ENCODE data around the gene TMEM63B. TPM values are rescaled to one million over a fixed set of nuclear protein-coding genes. Genes with fewer than 3 reads are reported as not detected.

TMEM63B gene
- total RNA-seq, 4 donors from 2014 or later: 27.2 to 71.9 (median 43.7) TPM

DNA sequence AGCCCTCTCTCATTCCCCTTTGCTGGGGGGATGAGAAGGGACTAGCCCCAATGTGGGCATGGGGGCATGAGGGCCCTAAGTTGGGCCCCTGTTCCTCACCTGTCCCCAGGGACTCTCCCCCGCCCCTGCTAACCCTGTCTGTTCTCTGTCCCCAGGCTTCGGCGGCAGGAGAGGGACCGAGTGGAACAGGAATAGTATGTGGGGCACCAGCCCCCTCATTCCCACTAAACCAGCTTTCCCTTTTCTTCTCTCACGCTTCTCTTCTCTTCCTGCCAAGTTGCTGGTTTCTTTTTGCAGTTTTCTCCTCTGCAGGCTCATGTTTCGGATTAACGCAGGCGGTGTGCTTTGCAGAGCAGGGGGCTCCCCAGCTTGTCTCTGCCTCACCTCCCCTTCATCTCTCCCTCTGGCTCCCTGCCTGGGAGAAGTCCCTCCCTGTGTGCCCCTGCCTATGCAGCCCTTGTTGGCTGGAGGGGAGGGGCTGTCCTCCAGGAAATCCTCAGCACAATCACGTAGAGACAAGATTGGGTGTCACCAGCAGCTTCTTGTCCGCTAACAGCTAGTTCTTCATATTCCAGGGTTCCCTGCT is 7.9 kb downstream of the TMEM63B start:
- no peak for ATAC-seq
- Histone ChIP-seq H3K27ac (no peak overlapping the region), H3K4me3 (no peak overlapping the region), H3K9me3 (no peaks in the 10 kb centered on the region), H3K4me1 (peaks cover 12 to 21% of the 10 kb centered on the region in 2 donors), H3K36me3 (peaks cover 0 to 56% of the 10 kb centered on the region in 2 donors), H3K27me3 (no peaks in the 10 kb centered on the region)
- no peak for TF ChIP-seq POLR2A (IDR thresholded peaks at IDR 0.05)
- TF ChIP-seq CTCF (IDR thresholded peaks at IDR 0.05 in 4 of 5, conservative IDR thresholded peaks at IDR 0.05 in 1 of 5): no peak
- in situ Hi-C loops (cut with MboI; ENCODE audit: low sequenced_read_pairs in 4 of 4): no loop called here
- intact Hi-C loops (cut with DNase I; ENCODE audit: low total_unique reads): no loop called here
- DNase-seq: no peak

DNA sequence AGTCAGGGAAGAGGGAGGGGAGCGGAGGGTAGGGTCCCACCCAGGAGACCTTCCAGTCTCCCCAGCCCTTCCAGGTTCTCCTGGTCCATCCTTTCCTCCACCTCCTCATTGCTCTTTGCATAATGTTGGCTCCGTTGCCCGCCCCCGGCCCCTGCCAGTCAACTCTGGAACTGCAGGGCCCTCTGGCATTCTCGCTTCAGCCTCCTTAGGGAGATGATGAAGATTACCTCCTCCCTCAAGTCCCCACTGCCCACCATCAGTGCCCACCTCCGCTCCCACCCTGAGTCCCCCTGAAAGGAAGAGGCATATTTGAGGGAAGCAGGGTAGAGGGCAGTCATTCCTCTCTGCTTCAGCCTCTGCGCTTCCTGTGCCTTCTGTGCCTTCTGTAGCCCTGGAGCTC is 8.5 kb downstream of the TMEM63B start:
- H3K36me3 ChIP-seq: peaks cover 0 to 62% of the 10 kb centered on the region in 2 donors
- no peak for ATAC-seq
- no peak overlapping the region for H3K27ac ChIP-seq
- intact Hi-C loops (cut with DNase I; ENCODE audit: low total_unique reads): no loop called here
- no peak overlapping the region for H3K4me3 ChIP-seq
- in situ Hi-C loops (cut with MboI; ENCODE audit: low sequenced_read_pairs in 4 of 4): no loop called here
- H3K27me3 ChIP-seq: no peaks in the 10 kb centered on the region
- peaks cover 12 to 21% of the 10 kb centered on the region in 2 donors for H3K4me1 ChIP-seq
- DNase-seq: no peak
- no peak for TF ChIP-seq CTCF (IDR thresholded peaks at IDR 0.05 in 4 of 5, conservative IDR thresholded peaks at IDR 0.05 in 1 of 5)
- TF ChIP-seq POLR2A (IDR thresholded peaks at IDR 0.05): no peak
- H3K9me3 ChIP-seq: no peaks in the 10 kb centered on the region

DNA sequence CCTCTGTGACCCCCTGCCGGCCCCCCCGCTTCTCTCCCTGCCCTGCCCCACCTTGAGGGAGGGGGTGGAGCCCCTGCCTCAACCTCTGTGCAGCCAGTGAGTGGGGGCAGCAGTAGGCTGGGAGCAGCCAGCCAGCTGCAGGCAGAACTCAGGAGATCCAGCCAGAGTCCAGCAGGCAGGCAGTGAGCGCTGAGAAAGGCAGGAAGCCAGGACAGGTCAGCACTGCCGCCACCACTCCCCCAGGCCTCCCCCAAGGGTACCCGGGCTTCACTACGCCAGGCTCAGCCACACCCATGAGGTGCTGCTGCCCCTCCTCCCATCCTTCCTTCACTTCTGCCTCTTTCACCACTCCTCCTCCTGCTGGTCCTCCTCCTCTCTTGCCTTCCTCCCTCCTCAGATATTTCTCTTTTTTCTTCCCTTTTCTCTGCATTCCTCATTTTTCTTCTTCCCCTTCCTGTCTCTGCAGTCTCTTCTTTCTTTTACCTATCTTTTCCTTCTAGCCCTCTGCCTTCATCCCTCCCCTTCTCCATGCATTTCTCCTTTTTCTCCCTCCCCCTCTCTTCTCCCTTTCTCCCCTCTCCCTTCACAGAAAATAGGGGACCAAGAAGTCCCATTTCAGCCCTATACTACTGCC is 11.5 kb downstream of the TMEM63B start:
- ATAC-seq: no peak
- in situ Hi-C loops (cut with MboI; ENCODE audit: low sequenced_read_pairs in 4 of 4): no loop called here
- intact Hi-C loops (cut with DNase I; ENCODE audit: low total_unique reads): no loop called here

GRCh38 chr6:44139351-44139743 is 12.0 kb downstream of the TMEM63B start:
- Histone ChIP-seq H3K4me1 (no peaks in the 10 kb centered on the region), H3K4me3 (no peak overlapping the region), H3K27me3 (no peaks in the 10 kb centered on the region), H3K36me3 (peaks cover 2 to 84% of the 10 kb centered on the region in 2 donors), H3K9me3 (no peaks in the 10 kb centered on the region), H3K27ac (no peak overlapping the region)
- intact Hi-C loops (cut with DNase I; ENCODE audit: low total_unique reads): no loop called here
- no peak for DNase-seq
- TF ChIP-seq CTCF (IDR thresholded peaks at IDR 0.05 in 4 of 5, conservative IDR thresholded peaks at IDR 0.05 in 1 of 5): no peak
- no peak for TF ChIP-seq POLR2A (IDR thresholded peaks at IDR 0.05)
- ATAC-seq: no peak
- in situ Hi-C loops (cut with MboI; ENCODE audit: low sequenced_read_pairs in 4 of 4): no loop called here

More for the DNA sequence above, 11.5 kb downstream of the TMEM63B start:
- Histone ChIP-seq H3K4me1 (peaks cover 0 to 3% of the 10 kb centered on the region in 2 donors), H3K4me3 (no peak overlapping the region), H3K36me3 (peaks cover 2 to 82% of the 10 kb centered on the region in 2 donors), H3K27ac (no peak overlapping the region), H3K9me3 (no peaks in the 10 kb centered on the region), H3K27me3 (no peaks in the 10 kb centered on the region)
- DNase-seq: no peak
- TF ChIP-seq POLR2A (IDR thresholded peaks at IDR 0.05): no peak

GRCh38 chr6:44142835-44143234 is 15.5 kb downstream of the TMEM63B start:
- H3K36me3 ChIP-seq: peaks cover 2 to 83% of the 10 kb centered on the region in 2 donors
- in situ Hi-C loops (cut with MboI; ENCODE audit: low sequenced_read_pairs in 4 of 4): loop anchor here in 2 of 4 donors (5.0 kb wide), 1 partner anchor 41 kb away; no protein-coding TSS in a partner anchor

More at GRCh38 chr6:44142835-44143234, 15.5 kb downstream of the TMEM63B start:
- ATAC-seq (no peak), DNase-seq (no peak)
- no peak overlapping the region for H3K27ac ChIP-seq
- intact Hi-C loops (cut with DNase I; ENCODE audit: low total_unique reads): no loop called here
- H3K4me1 ChIP-seq: no peaks in the 10 kb centered on the region
- no peaks in the 10 kb centered on the region for H3K9me3 ChIP-seq
- no peak for TF ChIP-seq CTCF (IDR thresholded peaks at IDR 0.05 in 4 of 5, conservative IDR thresholded peaks at IDR 0.05 in 1 of 5)
- TF ChIP-seq POLR2A (IDR thresholded peaks at IDR 0.05): no peak
- no peaks in the 10 kb centered on the region for H3K27me3 ChIP-seq
- no peak overlapping the region for H3K4me3 ChIP-seq

All from gastrocnemius medialis (tissue), 4 donors.